ENCODE measurements around the gene NOS1. TPM values are rescaled to one million over a fixed set of nuclear protein-coding genes. Genes with fewer than 3 reads are reported as not detected.

Gene NOS1
- total RNA-seq, 1 donor, result not detected

GRCh38 chr12:117350140-117350539, 11.3 kb downstream of the NOS1 start:
- TF ChIP-seq CTCF (IDR thresholded peaks at IDR 0.05; ENCODE audit: insufficient read depth, low read depth, low read length), result no peak
- no peak overlapping the region for H3K4me3 ChIP-seq (ENCODE audit: low read depth, low read length)
- no peak for DNase-seq (ENCODE audit: low read depth)

GRCh38 chr12:117347588-117347987, 13.8 kb downstream of the NOS1 start:
- H3K4me3 ChIP-seq (ENCODE audit: low read depth, low read length), result no peak overlapping the region
- no peak for TF ChIP-seq CTCF (IDR thresholded peaks at IDR 0.05; ENCODE audit: insufficient read depth, low read depth, low read length)
- no peak for DNase-seq (ENCODE audit: low read depth)

GRCh38 chr12:117344716-117345115, 16.7 kb downstream of the NOS1 start:
- no peak overlapping the region for H3K4me3 ChIP-seq (ENCODE audit: low read depth, low read length)
- DNase-seq (ENCODE audit: low read depth), result no peak
- TF ChIP-seq CTCF (IDR thresholded peaks at IDR 0.05; ENCODE audit: insufficient read depth, low read depth, low read length), result no peak

- H3K4me3 ChIP-seq (ENCODE audit: low read depth, low read length), result no peak overlapping the region
- DNase-seq (ENCODE audit: low read depth), result no peak
- no peak for TF ChIP-seq CTCF (IDR thresholded peaks at IDR 0.05; ENCODE audit: insufficient read depth, low read depth, low read length)
Observed at GRCh38 chr12:117343849-117344248, 17.6 kb downstream of the NOS1 start.

- TF ChIP-seq CTCF (IDR thresholded peaks at IDR 0.05; ENCODE audit: insufficient read depth, low read depth, low read length), result no peak
- H3K4me3 ChIP-seq (ENCODE audit: low read depth, low read length), result no peak overlapping the region
- no peak for DNase-seq (ENCODE audit: low read depth)
Observed at GRCh38 chr12:117343296-117343695, 18.1 kb downstream of the NOS1 start.

- TF ChIP-seq CTCF (IDR thresholded peaks at IDR 0.05; ENCODE audit: insufficient read depth, low read depth, low read length), result no peak
- no peak for DNase-seq (ENCODE audit: low read depth)
- no peak overlapping the region for H3K4me3 ChIP-seq (ENCODE audit: low read depth, low read length)
Observed at GRCh38 chr12:117342682-117343081, 18.7 kb downstream of the NOS1 start.

- DNase-seq (ENCODE audit: low read depth), result no peak
- H3K4me3 ChIP-seq (ENCODE audit: low read depth, low read length), result no peak overlapping the region
- no peak for TF ChIP-seq CTCF (IDR thresholded peaks at IDR 0.05; ENCODE audit: insufficient read depth, low read depth, low read length)
Observed at GRCh38 chr12:117342247-117342646, 19.2 kb downstream of the NOS1 start.
